8988T (cell line): ENCODE results near the gene FBXW4.

Experiments used
- DNase-seq: peaks from one replicate; pipeline ENCODE4 v3.0.0; 2011

Gene FBXW4

GRCh38 chr10:101578803-101579515 is 116.0 kb downstream of the FBXW4 start:
- no peak for DNase-seq

DNA sequence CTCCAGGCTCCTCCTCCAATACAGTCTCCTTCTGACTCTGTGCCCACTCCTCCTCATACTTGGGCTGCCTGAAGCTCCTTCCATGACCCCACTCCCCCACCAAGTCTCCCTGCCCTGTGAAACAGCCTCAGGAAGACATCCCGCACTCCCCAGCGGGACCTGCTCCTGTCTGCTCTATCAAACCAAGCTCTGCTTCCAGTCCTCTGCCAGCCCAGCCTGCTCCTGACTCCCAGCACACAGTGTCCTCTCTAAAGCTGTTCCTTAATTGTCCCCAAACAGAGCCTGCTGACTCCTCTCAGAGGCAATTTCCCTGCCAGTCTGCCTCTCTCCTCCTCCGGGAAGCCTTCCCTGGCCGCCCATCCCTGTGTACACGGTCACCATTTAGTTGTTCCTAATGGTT is 116.8 kb downstream of the FBXW4 start:
- no peak for DNase-seq

DNA sequence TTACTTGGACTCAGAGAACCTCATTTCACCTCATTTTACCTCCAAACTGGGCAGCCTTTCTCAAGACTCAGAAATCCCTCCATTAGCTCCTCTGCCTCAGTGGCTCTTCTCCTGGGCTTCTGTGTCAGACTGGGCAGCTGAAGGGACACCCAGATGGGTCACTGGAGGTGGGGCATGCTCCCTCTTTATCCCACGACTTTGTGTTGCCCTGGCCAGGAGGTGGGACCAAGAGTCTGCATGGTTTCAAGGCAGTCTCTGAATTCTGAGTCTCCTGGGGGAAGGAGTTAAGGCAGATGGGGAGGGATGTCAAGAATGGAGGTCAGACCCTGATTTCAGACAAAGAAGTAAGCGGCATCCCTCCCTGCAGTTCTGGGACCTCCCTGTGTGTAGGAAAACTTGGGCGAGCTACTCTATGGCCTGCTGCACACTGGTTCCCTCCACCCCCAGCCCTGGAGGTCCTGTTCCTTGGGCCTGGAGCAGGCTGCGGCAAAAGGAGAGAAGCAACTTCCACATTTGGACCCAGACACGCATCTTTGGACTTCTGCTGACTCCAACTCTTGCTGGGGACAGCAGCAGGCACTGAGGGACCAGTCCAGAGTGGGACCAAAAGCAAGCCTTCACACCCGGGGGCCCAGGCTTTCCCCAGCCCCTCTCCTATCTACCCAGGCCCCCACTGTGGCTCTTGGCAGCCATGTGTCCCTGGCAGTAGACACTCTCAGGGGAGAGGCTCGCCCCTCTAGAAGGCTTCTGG is 117.7 kb downstream of the FBXW4 start:
- no peak for DNase-seq

DNA sequence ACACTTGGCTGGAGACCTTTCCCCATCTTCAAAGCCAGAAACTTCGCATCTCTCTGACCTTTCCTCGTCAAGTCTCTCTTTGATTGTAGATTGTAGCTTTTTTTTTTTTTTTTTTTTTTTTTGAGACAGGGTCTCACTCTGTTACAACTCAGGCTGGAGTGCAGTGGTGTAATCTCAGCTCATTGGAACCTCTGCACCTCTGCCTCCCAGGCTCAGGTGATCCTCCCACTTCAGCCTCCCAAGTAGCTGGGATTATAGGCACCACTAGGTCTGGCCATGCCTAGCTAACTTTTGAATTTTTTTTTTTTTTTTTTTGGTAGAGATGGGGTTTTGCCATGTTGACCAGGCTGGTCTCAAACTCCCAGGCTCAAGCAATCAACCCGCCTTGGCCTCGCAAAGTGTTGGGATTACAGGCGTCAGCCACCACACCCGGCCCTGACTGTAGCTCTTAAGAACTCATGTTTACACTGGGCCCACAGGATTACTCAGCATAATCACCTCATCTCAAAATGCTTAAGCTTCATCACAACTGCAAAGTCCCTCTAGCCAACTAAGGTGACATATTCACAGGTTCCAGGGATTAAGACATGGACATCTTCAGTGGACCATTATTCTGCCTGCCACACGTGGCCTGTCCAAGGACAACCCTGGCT is 118.6 kb downstream of the FBXW4 start:
- no peak for DNase-seq

- no peak for DNase-seq
Measured at GRCh38 chr10:101575580-101576210, 119.3 kb downstream of the FBXW4 start.

DNA sequence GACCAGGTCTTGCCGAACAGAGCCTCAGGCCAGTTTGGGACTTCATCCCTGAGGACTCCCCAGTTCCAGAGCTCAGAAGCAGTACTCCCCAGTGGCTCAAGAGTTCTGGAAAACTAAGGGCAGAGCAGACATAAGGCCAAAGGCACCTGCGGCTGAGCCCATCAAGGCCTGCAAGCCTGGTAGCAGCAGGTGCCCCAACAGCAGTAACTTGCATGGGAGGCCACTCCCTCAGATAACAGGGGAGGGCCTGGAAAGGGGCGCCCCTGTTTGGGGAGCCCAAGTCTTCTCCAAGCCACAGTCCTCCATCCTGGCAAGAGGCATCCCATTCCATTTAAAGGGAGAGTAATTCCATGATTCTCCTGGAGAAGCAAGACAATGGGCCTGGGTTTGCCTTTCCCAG is 119.9 kb downstream of the FBXW4 start:
- DNase-seq: no peak

- DNase-seq: no peak
Measured at GRCh38 chr10:101573885-101574753, 120.9 kb downstream of the FBXW4 start.

GRCh38 chr10:101572785-101573184 is 122.2 kb downstream of the FBXW4 start:
- DNase-seq: no peak

DNA sequence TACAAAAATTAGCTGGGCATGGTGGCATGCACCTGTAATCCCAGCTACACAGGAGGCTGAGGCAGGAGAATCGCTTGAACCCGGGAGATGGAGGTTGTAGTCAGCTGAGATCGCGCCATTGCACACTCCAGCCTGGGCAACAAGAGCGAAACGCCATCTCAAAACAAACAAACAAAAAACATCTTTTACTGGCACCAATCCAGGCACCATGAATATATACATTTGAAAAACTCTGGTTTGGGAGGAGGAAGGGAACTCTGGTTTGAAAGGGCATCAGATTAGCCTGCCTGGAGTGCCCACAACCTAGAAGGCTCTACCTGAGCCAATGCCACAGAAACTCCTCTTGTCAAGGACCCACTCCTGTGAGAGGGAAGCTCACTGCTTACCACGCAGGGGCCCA is 122.8 kb downstream of the FBXW4 start:
- DNase-seq: no peak

DNA sequence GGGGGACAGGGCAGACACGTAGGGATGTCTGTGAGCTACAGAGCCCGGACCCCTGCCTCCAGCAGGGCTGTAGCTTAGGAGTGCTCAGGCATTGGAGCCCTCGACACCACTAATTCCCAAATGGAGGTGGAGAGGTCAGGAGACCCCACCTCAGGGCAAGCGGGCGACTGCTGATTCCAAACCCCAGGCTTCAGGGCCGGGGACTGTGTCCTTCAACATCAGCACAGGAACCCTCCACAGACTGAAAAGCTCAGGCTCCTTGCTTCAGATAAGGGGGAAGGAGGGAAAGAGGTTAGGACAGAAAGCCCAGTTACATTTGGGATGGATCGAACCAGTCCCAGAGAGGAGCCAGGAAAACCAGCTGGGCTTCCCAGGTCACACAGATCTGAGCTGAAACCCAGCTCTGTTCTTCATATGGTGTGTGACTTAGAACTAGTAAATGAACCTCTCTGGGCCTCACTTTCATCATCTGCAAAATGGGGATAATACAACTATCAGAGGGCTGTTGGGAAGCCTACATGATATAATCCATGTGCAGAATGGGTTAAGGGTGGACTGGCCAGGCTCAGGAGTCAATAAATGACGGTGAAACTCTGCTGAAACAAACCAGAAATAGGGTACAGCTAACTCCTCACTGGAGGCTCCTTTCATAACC is 123.6 kb downstream of the FBXW4 start:
- DNase-seq: no peak

GRCh38 chr10:101570428-101571270 is 124.3 kb downstream of the FBXW4 start:
- DNase-seq: no peak

DNA sequence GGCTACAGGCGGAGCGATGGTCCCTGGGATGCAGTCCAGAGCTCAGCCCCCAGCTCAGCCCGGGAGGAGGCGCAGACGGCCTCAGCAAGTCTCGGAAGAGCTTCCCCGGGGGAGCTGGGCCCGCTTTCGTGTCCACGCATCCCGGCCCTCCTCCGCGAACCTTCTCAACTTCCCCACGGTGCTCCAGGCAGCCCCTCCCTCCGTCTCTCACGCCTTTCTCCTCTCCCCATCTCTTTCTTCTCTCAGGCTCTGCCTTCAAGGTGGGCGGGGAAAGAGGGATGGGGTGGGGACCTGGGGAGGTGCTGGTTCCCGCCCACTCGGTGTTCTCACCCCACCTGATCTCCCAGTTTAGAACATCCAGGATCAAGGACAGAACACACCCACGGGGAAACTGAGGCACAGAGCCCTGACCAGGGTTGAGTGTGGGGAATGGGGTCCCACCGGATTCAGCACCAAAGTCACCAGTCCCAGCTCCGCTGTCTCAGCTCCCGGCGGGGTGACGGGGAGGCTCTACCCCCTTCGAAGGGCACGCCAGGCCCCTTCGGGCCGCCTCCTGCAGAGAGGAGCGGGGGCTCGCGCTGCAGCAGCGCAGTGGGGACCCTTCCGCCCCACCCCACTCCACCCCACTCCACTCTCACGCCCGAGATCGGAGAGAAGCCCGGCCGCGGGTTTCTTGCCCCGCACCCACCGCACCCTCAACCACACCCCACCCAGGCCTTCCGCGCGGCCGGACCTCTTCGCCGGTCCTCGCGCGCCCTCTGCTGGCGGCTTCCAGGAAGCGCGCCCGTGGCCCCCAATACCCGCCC is 125.1 kb downstream of the FBXW4 start:
- DNase-seq: peak; percentile 95

DNA sequence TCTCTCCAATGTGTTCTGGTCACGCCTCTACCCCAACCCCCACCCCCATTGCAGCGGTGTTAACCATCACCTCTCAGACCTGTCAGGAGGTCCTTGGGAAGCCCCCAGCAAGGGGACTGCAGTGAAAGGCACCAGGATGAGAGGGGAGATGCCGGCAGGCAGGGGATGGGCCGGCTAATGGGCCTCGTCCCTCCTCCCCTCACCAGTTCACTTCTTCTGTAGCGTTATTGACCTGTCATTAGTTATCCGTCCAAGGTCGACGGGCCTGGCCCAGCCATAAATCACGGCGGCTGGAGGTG is 125.7 kb downstream of the FBXW4 start:
- DNase-seq: no peak

- DNase-seq: no peak
Measured at GRCh38 chr10:101568054-101568745, 126.8 kb downstream of the FBXW4 start.

GRCh38 chr10:101567165-101568006 is 127.6 kb downstream of the FBXW4 start:
- no peak for DNase-seq

- DNase-seq: no peak
Measured at GRCh38 chr10:101566333-101567164, 128.4 kb downstream of the FBXW4 start.

DNA sequence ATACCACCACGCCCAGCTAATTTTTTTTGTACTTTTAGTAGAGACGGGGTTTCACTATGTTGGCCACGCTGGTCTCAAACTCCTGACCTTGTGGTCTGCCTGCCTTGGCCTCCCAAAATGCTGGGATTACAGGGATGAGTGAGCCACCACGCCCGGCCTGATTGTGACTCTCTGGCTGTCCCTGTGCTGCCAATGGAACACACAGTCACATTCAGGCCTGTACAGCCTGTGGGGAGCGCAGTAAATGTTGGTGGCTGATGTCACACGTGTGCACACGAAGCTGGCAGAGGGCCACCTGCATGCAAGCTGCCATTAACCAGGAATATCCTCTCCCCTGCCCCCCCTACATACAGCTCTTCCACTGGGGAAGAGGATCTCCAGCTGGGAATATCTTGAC is 129.0 kb downstream of the FBXW4 start:
- no peak for DNase-seq

- DNase-seq: no peak
Measured at GRCh38 chr10:101565370-101565900, 129.5 kb downstream of the FBXW4 start.
